SJSA1 (cell line): ENCODE data around the gene POTEJ. TPM values are rescaled to one million over a fixed set of nuclear protein-coding genes. Genes with fewer than 3 reads are reported as not detected.
"Not testable (repeated sequence)": the region's sequence is repeated elsewhere in the genome, so short reads cannot be mapped to it uniquely, and the experiment has no call there.

Source experiments
- DNase-seq, 2 experiments: peaks; one replicate each; pipeline ENCODE4 v3.0.0-alpha.2; 2015 to 2020; ENCODE audit warnings: low spot score in 2 of 2, low read depth in 1 of 2
- H3K27ac ChIP-seq: fragments of 250-450 bp; sonication (Bioruptor Pico); 2 replicates; pipeline ENCODE4 v1.5.1; 2020; ENCODE audit warnings: mild to moderate bottlenecking, moderate library complexity
- H3K27me3 ChIP-seq: fragments of 250-450 bp; sonication (Bioruptor Pico); replicated peaks from 2 replicates; pipeline ENCODE4 v1.5.1; 2020; ENCODE audit warnings: mild to moderate bottlenecking, moderate library complexity
- H3K36me3 ChIP-seq: fragments of 250-450 bp; sonication (Bioruptor Pico); 2 replicates; pipeline ENCODE4 v1.5.1; 2020; ENCODE audit warnings: mild to moderate bottlenecking
- H3K4me1 ChIP-seq: fragments of 250-450 bp; sonication (Bioruptor Pico); replicated peaks from 2 replicates; pipeline ENCODE4 v1.6.1; 2021; ENCODE audit warnings: mild to moderate bottlenecking
- H3K4me3 ChIP-seq: fragments of 250-450 bp; sonication (Bioruptor Pico); 2 replicates; pipeline ENCODE4 v1.5.1; 2020; ENCODE audit warnings: mild to moderate bottlenecking
- H3K9me3 ChIP-seq: fragments of 250-450 bp; sonication (Bioruptor Pico); replicated peaks from 2 replicates; pipeline ENCODE4 v1.5.1; 2020; ENCODE audit warnings: mild to moderate bottlenecking
- total RNA-seq: library from RNA; depleted of rRNA; stranded (reverse); fragments of >200 nt; shearing (Covaris generic); gene quantifications from 2 replicates; pipeline ENCODE4 v1.2.3, GENCODE V29; 2014; rRNA removed

POTEJ gene
- not detected in 2 replicates for total RNA-seq

GRCh38 chr2:130611140-130611539, at the start of gene POTEJ:
TSS of gene POTEJ (plus strand) at chr2:130611440. CDS start at chr2:130611533, 93 bp downstream.
- not testable (repeated sequence) for H3K27ac ChIP-seq, H3K4me3 ChIP-seq, DNase-seq, H3K9me3 ChIP-seq, H3K36me3 ChIP-seq, H3K27me3 ChIP-seq, H3K4me1 ChIP-seq

- H3K4me3 ChIP-seq, H3K27me3 ChIP-seq, H3K27ac ChIP-seq, H3K9me3 ChIP-seq, H3K4me1 ChIP-seq, DNase-seq, H3K36me3 ChIP-seq: not testable (repeated sequence)
These were observed 45.1 kb upstream of the POTEJ start for GRCh38 chr2:130566165-130566564.

- H3K27me3 ChIP-seq, H3K27ac ChIP-seq, DNase-seq, H3K36me3 ChIP-seq, H3K9me3 ChIP-seq, H3K4me3 ChIP-seq, H3K4me1 ChIP-seq: not testable (repeated sequence)
These were observed 39.3 kb upstream of the POTEJ start for GRCh38 chr2:130571929-130572328.

GRCh38 chr2:130574230-130574629, 37.0 kb upstream of the POTEJ start:
- H3K36me3 ChIP-seq, H3K4me3 ChIP-seq, DNase-seq, H3K4me1 ChIP-seq, H3K27ac ChIP-seq, H3K9me3 ChIP-seq, H3K27me3 ChIP-seq: not testable (repeated sequence)

GRCh38 chr2:130576209-130576784, 34.9 kb upstream of the POTEJ start:
- not testable (repeated sequence) for H3K9me3 ChIP-seq, H3K4me1 ChIP-seq

GRCh38 chr2:130577559-130577958, 33.7 kb upstream of the POTEJ start:
- H3K36me3 ChIP-seq, H3K9me3 ChIP-seq, DNase-seq, H3K4me3 ChIP-seq, H3K4me1 ChIP-seq, H3K27me3 ChIP-seq, H3K27ac ChIP-seq: not testable (repeated sequence)

More at GRCh38 chr2:130576209-130576784, 34.9 kb upstream of the POTEJ start:
- not testable (repeated sequence) for H3K27ac ChIP-seq, H3K36me3 ChIP-seq, H3K27me3 ChIP-seq, DNase-seq, H3K4me3 ChIP-seq

- not testable (repeated sequence) for DNase-seq, H3K27ac ChIP-seq
These were observed 32.1 kb upstream of the POTEJ start for GRCh38 chr2:130579121-130579520.

GRCh38 chr2:130581491-130581890, 29.7 kb upstream of the POTEJ start:
- not testable (repeated sequence) for DNase-seq, H3K9me3 ChIP-seq, H3K4me1 ChIP-seq, H3K27ac ChIP-seq, H3K36me3 ChIP-seq, H3K27me3 ChIP-seq, H3K4me3 ChIP-seq

More at GRCh38 chr2:130579121-130579520, 32.1 kb upstream of the POTEJ start:
- H3K4me1 ChIP-seq, H3K9me3 ChIP-seq, H3K27me3 ChIP-seq, H3K4me3 ChIP-seq, H3K36me3 ChIP-seq: not testable (repeated sequence)

- DNase-seq, H3K9me3 ChIP-seq, H3K4me3 ChIP-seq, H3K36me3 ChIP-seq, H3K27me3 ChIP-seq, H3K4me1 ChIP-seq, H3K27ac ChIP-seq: not testable (repeated sequence)
These were observed 28.3 kb upstream of the POTEJ start for GRCh38 chr2:130582970-130583369.

GRCh38 chr2:130583582-130583981, 27.7 kb upstream of the POTEJ start:
- not testable (repeated sequence) for H3K27ac ChIP-seq, H3K36me3 ChIP-seq, H3K4me3 ChIP-seq, H3K9me3 ChIP-seq, H3K4me1 ChIP-seq, H3K27me3 ChIP-seq, DNase-seq

GRCh38 chr2:130584726-130585125, 26.5 kb upstream of the POTEJ start:
- not testable (repeated sequence) for DNase-seq, H3K36me3 ChIP-seq, H3K9me3 ChIP-seq, H3K4me1 ChIP-seq, H3K27ac ChIP-seq, H3K27me3 ChIP-seq, H3K4me3 ChIP-seq

- not testable (repeated sequence) for H3K4me1 ChIP-seq, H3K4me3 ChIP-seq, H3K36me3 ChIP-seq, H3K27me3 ChIP-seq, H3K9me3 ChIP-seq, DNase-seq, H3K27ac ChIP-seq
These were observed 22.4 kb upstream of the POTEJ start for GRCh38 chr2:130588688-130589458.

GRCh38 chr2:130590170-130590841, 20.9 kb upstream of the POTEJ start:
- H3K36me3 ChIP-seq, H3K9me3 ChIP-seq, H3K27ac ChIP-seq, H3K4me1 ChIP-seq, DNase-seq, H3K4me3 ChIP-seq, H3K27me3 ChIP-seq: not testable (repeated sequence)

GRCh38 chr2:130590842-130591359, 20.3 kb upstream of the POTEJ start:
- not testable (repeated sequence) for H3K4me3 ChIP-seq, H3K4me1 ChIP-seq, H3K9me3 ChIP-seq, H3K36me3 ChIP-seq, DNase-seq, H3K27ac ChIP-seq, H3K27me3 ChIP-seq
